Hepatocyte (in vitro differentiated cells): ENCODE results near the gene SYTL1.

Experiments
- CTCF ChIP-seq: fragments of 200-600 bp; sonication (generic); IDR thresholded peaks from 2 replicates; pipeline ENCODE4 v1.5.1; 2016; ENCODE audit warnings: antibody characterized with exemption, mild to moderate bottlenecking; ENCODE audit not compliant: poor library complexity
- EZH2 ChIP-seq: fragments of 200-600 bp; sonication (generic); IDR thresholded peaks from 2 replicates; pipeline ENCODE4 v1.6.1; 2016; ENCODE audit warnings: antibody characterized with exemption, mild to moderate bottlenecking, borderline replicate concordance
- EZH2phosphoT487 ChIP-seq: fragments of 200-600 bp; sonication (generic); IDR thresholded peaks from one replicate; pipeline ENCODE4 v1.6.1; 2018; ENCODE audit warnings: antibody characterized with exemption, mild to moderate bottlenecking, low read depth, moderate library complexity; ENCODE audit not compliant: unreplicated experiment, severe bottlenecking

GRCh38 chr1:27358928-27359313, 17.1 kb downstream of the SYTL1 start:
- TF ChIP-seq CTCF (no peak), EZH2 (no peak), EZH2phosphoT487 (no peak)
